Calu3 (cell line): Measurements from ENCODE around the gene HMCN1. TPM values are rescaled to one million over a fixed set of nuclear protein-coding genes. Genes with fewer than 3 reads are reported as not detected.

Source experiments
- BruUV-seq: library from RNA; stranded (reverse); fragments of 400-500 nt; replicated peaks from 2 replicates; lab custom pipeline; 2021; lab: Mats Ljungman, UMichigan
- CTCF ChIA-PET: fragments of 300-600 bp; sonication (Branson Sonifier 250); formaldehyde crosslinking; loops from one replicate; lab custom pipeline; 2022; ENCODE audit warnings: antibody characterized with exemption; lab: Charles Lee
- DNase-seq: peaks from one replicate; pipeline ENCODE4 v3.0.0; 2022
- H3K27ac Mint-ChIP-seq: one replicate; pipeline ENCODE4 v1.8.0; 2022; ENCODE audit warnings: mixed read lengths; ENCODE audit not compliant: unreplicated experiment
- H3K27me3 Mint-ChIP-seq: one replicate; pipeline ENCODE4 v1.8.0; 2022; ENCODE audit warnings: mixed read lengths; ENCODE audit not compliant: unreplicated experiment
- H3K36me3 Mint-ChIP-seq: one replicate; pipeline ENCODE4 v1.8.0; 2022; ENCODE audit warnings: mild to moderate bottlenecking, moderate library complexity, mixed read lengths; ENCODE audit not compliant: insufficient read depth, unreplicated experiment
- H3K4me1 Mint-ChIP-seq: one replicate; pipeline ENCODE4 v1.8.0; 2022; ENCODE audit warnings: mild to moderate bottlenecking, low read depth, mixed read lengths; ENCODE audit not compliant: unreplicated experiment
- H3K4me3 Mint-ChIP-seq: one replicate; pipeline ENCODE4 v1.8.0; 2022; ENCODE audit warnings: mild to moderate bottlenecking, low read depth, moderate library complexity, mixed read lengths; ENCODE audit not compliant: unreplicated experiment
- H3K9me3 Mint-ChIP-seq: one replicate; pipeline ENCODE4 v1.8.0; 2022; ENCODE audit warnings: low read depth, mixed read lengths; ENCODE audit not compliant: unreplicated experiment
- CTCF ChIP-seq: fragments of 200-600 bp; IDR thresholded peaks from one replicate; pipeline ENCODE4 v1.8.0; 2022; ENCODE audit warnings: antibody characterized with exemption; ENCODE audit not compliant: unreplicated experiment
- intact Hi-C: fragments of 100-400 bp; cut with micrococcal nuclease; formaldehyde crosslinking; loops from one replicate; pipeline ENCODE4 v1.10.0; 2022; ENCODE audit not compliant: unreplicated experiment
- total RNA-seq: library from RNA; stranded (reverse); gene quantifications from 2 replicates; pipeline ENCODE4 v1.2.3, GENCODE V29; 2022

Gene HMCN1
- total RNA-seq, 1 experiment from 2014 or later: 0.05 TPM

- no peak overlapping the region for H3K27ac Mint-ChIP-seq
- intact Hi-C loops: no loop called here
- no peaks in the 10 kb centered on the region for H3K36me3 Mint-ChIP-seq
- TF ChIP-seq CTCF: no peak
- H3K9me3 Mint-ChIP-seq: no peaks in the 10 kb centered on the region
- CTCF ChIA-PET: interaction anchor here (0.8 kb wide), 1 partner anchor 18 kb away, joined by 5 read pairs; no protein-coding TSS in a partner anchor
- BruUV-seq: no TSS peak
- no peaks in the 10 kb centered on the region for H3K4me1 Mint-ChIP-seq
- no peaks in the 10 kb centered on the region for H3K27me3 Mint-ChIP-seq
- no peak overlapping the region for H3K4me3 Mint-ChIP-seq
- no peak for DNase-seq
These were observed 130.8 kb downstream of the HMCN1 start for GRCh38 chr1:185864889-185865517.

- no peak for DNase-seq
- intact Hi-C loops: no loop called here
- Mint-ChIP-seq H3K9me3 (no peaks in the 10 kb centered on the region), H3K27ac (no peak overlapping the region), H3K36me3 (no peaks in the 10 kb centered on the region), H3K4me3 (no peak overlapping the region), H3K4me1 (no peaks in the 10 kb centered on the region), H3K27me3 (no peaks in the 10 kb centered on the region)
- no TSS peak for BruUV-seq
- no peak for TF ChIP-seq CTCF
- CTCF ChIA-PET: no interaction called here
These were observed 135.4 kb downstream of the HMCN1 start for GRCh38 chr1:185869590-185869989.

- H3K27me3 Mint-ChIP-seq: no peaks in the 10 kb centered on the region
- H3K4me1 Mint-ChIP-seq: no peaks in the 10 kb centered on the region
- TF ChIP-seq CTCF: no peak
- CTCF ChIA-PET: interaction anchor here (0.5 to 1.0 kb wide), 2 partner anchors 9 to 330 kb away, joined by 3 to 4 read pairs; no protein-coding TSS in a partner anchor
- no peaks in the 10 kb centered on the region for H3K36me3 Mint-ChIP-seq
- no peak overlapping the region for H3K27ac Mint-ChIP-seq
- H3K9me3 Mint-ChIP-seq: no peaks in the 10 kb centered on the region
- BruUV-seq: no TSS peak
- DNase-seq: no peak
- no peak overlapping the region for H3K4me3 Mint-ChIP-seq
- intact Hi-C loops: no loop called here
These were observed 137.5 kb downstream of the HMCN1 start for GRCh38 chr1:185871627-185872150.

- no TSS peak for BruUV-seq
- H3K36me3 Mint-ChIP-seq: no peaks in the 10 kb centered on the region
- no peak for TF ChIP-seq CTCF
- intact Hi-C loops: no loop called here
- CTCF ChIA-PET: no interaction called here
- no peak for DNase-seq
- H3K27ac Mint-ChIP-seq: no peak overlapping the region
- no peaks in the 10 kb centered on the region for H3K9me3 Mint-ChIP-seq
- no peaks in the 10 kb centered on the region for H3K4me1 Mint-ChIP-seq
- H3K27me3 Mint-ChIP-seq: no peaks in the 10 kb centered on the region
- no peak overlapping the region for H3K4me3 Mint-ChIP-seq
These were observed 140.1 kb downstream of the HMCN1 start for GRCh38 chr1:185874246-185874645.
